NCI-H1436 treated with DMSO at 0.1 percent for 48 hours (cell line): ENCODE data around the gene TAC3.
"Not testable (repeated sequence)": the region's sequence is repeated elsewhere in the genome, so short reads cannot be mapped to it uniquely, and the experiment has no call there.

ENCODE experiments used
- DNase-seq: peaks from one replicate; lab custom pipeline; 2025; lab: John Stamatoyannopoulos, UW

Gene TAC3

GRCh38 chr12:56982578-56983236 lies 33.6 kb downstream of the TAC3 start:
- DNase-seq, result not testable (repeated sequence)

GRCh38 chr12:56980941-56981530 lies 35.3 kb downstream of the TAC3 start:
- DNase-seq, result no peak

- no peak for DNase-seq
Measured at GRCh38 chr12:56980268-56980667, 36.1 kb downstream of the TAC3 start.

- no peak for DNase-seq
Measured at GRCh38 chr12:56979628-56980027, 36.7 kb downstream of the TAC3 start.

- DNase-seq, result no peak
Measured at GRCh38 chr12:56978397-56979138, 37.8 kb downstream of the TAC3 start.

GRCh38 chr12:56977361-56977760 lies 39.0 kb downstream of the TAC3 start:
- DNase-seq, result not testable (repeated sequence)

GRCh38 chr12:56974224-56974623 lies 42.1 kb downstream of the TAC3 start:
- not testable (repeated sequence) for DNase-seq

GRCh38 chr12:56968910-56969309 lies 47.4 kb downstream of the TAC3 start:
- DNase-seq, result not testable (repeated sequence)

GRCh38 chr12:56965997-56966642 lies 50.2 kb downstream of the TAC3 start:
- DNase-seq, result not testable (repeated sequence)

GRCh38 chr12:56965124-56965523 lies 51.2 kb downstream of the TAC3 start:
- DNase-seq, result not testable (repeated sequence)

- DNase-seq, result not testable (repeated sequence)
Measured at GRCh38 chr12:56963557-56963956, 52.8 kb downstream of the TAC3 start.

GRCh38 chr12:56962247-56962646 lies 54.1 kb downstream of the TAC3 start:
- DNase-seq, result not testable (repeated sequence)
